ENCODE results near the gene MDK.
"Not testable (repeated sequence)": the region's sequence is repeated elsewhere in the genome, so short reads cannot be mapped to it uniquely, and the experiment has no call there.

MDK gene

DNA sequence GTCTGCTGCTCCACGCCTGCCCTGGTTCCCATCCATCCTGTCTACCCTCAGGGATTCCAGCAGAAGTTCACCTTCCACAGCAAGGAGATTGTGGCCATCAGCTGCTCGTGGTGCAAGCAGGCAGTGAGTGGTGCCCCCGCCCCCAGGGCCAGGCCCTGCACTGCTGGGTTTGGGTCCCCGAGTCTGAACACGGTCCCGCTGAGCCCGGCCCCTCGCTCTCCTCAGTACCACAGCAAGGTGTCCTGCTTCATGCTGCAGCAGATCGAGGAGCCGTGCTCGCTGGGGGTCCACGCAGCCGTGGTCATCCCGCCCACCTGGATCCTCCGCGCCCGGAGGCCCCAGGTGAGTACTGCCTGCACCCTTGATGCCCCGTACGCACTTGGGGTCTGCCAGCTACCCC lies 10.2 kb upstream of the MDK start:
- not testable (repeated sequence) for H3K27me3 ChIP-seq (ENCODE audit: control insufficient read depth in 1 of 2, insufficient read depth in 2 of 2, low read length in 2 of 2); H3K27ac ChIP-seq (ENCODE audit: low read depth, low read length); H3K9me3 ChIP-seq (ENCODE audit: low read length); H3K9ac ChIP-seq (ENCODE audit: low read length); H3K4me3 ChIP-seq (ENCODE audit: low read depth in 1 of 2, low read length in 2 of 2); H3K4me1 ChIP-seq (ENCODE audit: insufficient read depth, low read length)
- peaks cover 39% of the 10 kb centered on the region for H3K36me3 ChIP-seq (ENCODE audit: insufficient read depth, low read length)

DNA sequence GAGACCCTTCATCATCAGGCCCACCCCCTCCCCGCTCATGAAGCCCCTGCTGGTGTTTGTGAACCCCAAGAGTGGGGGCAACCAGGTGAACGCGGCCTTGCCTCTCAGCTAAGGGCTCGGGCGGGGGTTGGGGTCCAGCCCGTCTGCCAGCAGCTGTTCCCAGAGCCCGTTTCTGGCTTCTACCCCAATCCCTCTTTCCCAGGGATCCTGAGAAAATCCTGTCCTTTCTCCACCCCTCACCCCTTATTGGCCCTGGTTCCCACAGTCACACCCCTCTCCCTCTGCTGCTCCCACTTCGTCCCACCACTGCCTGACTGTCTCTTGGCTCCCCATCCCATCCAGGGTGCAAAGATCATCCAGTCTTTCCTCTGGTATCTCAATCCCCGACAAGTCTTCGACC lies 9.4 kb upstream of the MDK start:
- no peak overlapping the region for H3K27ac ChIP-seq (ENCODE audit: low read depth, low read length)
- H3K4me3 ChIP-seq (ENCODE audit: low read depth in 1 of 2, low read length in 2 of 2) = no peak overlapping the region
- peaks cover 39% of the 10 kb centered on the region for H3K36me3 ChIP-seq (ENCODE audit: insufficient read depth, low read length)
- H3K4me1 ChIP-seq (ENCODE audit: insufficient read depth, low read length) = no peaks in the 10 kb centered on the region
- H3K9ac ChIP-seq (ENCODE audit: low read length) = no peak overlapping the region
- H3K27me3 ChIP-seq (ENCODE audit: control insufficient read depth in 1 of 2, insufficient read depth in 2 of 2, low read length in 2 of 2) = no peaks in the 10 kb centered on the region
- no peaks in the 10 kb centered on the region for H3K9me3 ChIP-seq (ENCODE audit: low read length)

DNA sequence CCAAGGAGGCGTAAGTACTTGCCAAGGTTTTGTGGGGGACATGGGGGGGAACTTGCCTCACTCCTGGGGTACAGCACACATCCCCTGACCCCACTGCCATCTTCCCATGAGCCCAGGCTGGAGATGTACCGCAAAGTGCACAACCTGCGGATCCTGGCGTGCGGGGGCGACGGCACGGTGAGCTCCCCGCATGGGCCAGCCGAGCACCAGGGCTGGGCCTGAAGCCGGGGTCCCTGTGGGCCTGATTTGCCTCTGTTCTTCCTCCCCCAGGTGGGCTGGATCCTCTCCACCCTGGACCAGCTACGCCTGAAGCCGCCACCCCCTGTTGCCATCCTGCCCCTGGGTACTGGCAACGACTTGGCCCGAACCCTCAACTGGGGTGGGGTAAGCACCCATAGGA lies 9.0 kb upstream of the MDK start:
- not testable (repeated sequence) for H3K4me3 ChIP-seq (ENCODE audit: low read depth in 1 of 2, low read length in 2 of 2); H3K27me3 ChIP-seq (ENCODE audit: control insufficient read depth in 1 of 2, insufficient read depth in 2 of 2, low read length in 2 of 2); H3K9ac ChIP-seq (ENCODE audit: low read length); H3K4me1 ChIP-seq (ENCODE audit: insufficient read depth, low read length); H3K9me3 ChIP-seq (ENCODE audit: low read length); H3K27ac ChIP-seq (ENCODE audit: low read depth, low read length)
- H3K36me3 ChIP-seq (ENCODE audit: insufficient read depth, low read length) = peaks cover 44% of the 10 kb centered on the region

- Histone ChIP-seq H3K4me1 (ENCODE audit: insufficient read depth, low read length) (no peaks in the 10 kb centered on the region), H3K27ac (ENCODE audit: low read depth, low read length) (no peak overlapping the region), H3K9me3 (ENCODE audit: low read length) (no peaks in the 10 kb centered on the region), H3K4me3 (ENCODE audit: low read depth in 1 of 2, low read length in 2 of 2) (no peak overlapping the region), H3K9ac (ENCODE audit: low read length) (no peak overlapping the region), H3K27me3 (ENCODE audit: control insufficient read depth in 1 of 2, insufficient read depth in 2 of 2, low read length in 2 of 2) (no peaks in the 10 kb centered on the region), H3K36me3 (ENCODE audit: insufficient read depth, low read length) (peaks cover 36% of the 10 kb centered on the region)
Measured at GRCh38 chr11:46373787-46374740, 7.4 kb upstream of the MDK start.

DNA sequence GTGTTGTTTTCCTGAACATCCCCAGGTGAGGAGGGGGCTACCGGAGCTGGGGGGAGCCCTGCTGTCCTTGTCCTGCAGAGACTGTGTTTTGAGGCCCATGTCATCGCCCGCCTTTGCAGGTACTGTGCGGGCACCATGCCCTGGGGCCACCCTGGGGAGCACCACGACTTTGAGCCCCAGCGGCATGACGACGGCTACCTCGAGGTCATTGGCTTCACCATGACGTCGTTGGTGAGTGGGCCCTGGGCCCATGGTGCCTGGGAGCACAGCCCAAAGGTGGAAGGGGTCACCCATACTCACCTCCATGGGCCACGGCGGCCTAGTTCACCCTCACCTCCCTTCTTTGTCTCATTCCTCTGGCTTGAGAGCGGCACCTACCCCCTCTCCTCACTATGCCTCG lies 6.7 kb upstream of the MDK start:
- H3K9ac ChIP-seq (ENCODE audit: low read length) = no peak overlapping the region
- H3K4me1 ChIP-seq (ENCODE audit: insufficient read depth, low read length) = no peaks in the 10 kb centered on the region
- no peak overlapping the region for H3K4me3 ChIP-seq (ENCODE audit: low read depth in 1 of 2, low read length in 2 of 2)
- no peak overlapping the region for H3K27ac ChIP-seq (ENCODE audit: low read depth, low read length)
- H3K27me3 ChIP-seq (ENCODE audit: control insufficient read depth in 1 of 2, insufficient read depth in 2 of 2, low read length in 2 of 2) = no peaks in the 10 kb centered on the region
- H3K9me3 ChIP-seq (ENCODE audit: low read length) = no peaks in the 10 kb centered on the region
- H3K36me3 ChIP-seq (ENCODE audit: insufficient read depth, low read length) = peaks cover 36% of the 10 kb centered on the region

DNA sequence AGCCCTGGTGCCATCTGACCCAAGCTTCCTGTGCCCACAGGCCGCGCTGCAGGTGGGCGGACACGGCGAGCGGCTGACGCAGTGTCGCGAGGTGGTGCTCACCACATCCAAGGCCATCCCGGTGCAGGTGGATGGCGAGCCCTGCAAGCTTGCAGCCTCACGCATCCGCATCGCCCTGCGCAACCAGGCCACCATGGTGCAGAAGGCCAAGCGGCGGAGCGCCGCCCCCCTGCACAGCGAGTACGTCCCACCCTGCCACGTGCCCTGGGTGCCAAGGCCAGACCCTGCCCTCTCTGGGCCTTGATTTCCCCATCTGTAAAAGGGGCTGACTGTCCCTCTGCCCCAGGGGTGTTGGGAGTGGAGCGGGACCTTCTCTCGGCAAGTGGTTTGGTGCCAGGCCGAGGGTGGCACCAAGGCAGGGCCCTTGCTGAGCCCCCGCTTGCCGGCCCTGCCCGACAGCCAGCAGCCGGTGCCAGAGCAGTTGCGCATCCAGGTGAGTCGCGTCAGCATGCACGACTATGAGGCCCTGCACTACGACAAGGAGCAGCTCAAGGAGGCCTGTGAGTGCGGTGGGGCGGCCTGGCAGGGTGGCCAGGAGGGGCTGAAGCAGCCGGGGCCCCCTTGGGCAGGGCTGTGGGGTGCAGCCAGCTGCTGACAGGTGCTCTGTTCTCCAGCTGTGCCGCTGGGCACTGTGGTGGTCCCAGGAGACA lies 5.9 kb upstream of the MDK start:
- Histone ChIP-seq H3K4me3 (ENCODE audit: low read depth in 1 of 2, low read length in 2 of 2) (no peak overlapping the region), H3K36me3 (ENCODE audit: insufficient read depth, low read length) (peaks cover 36% of the 10 kb centered on the region)

GRCh38 chr11:46376258-46377050 lies 5.0 kb upstream of the MDK start:
- no peaks in the 10 kb centered on the region for H3K4me1 ChIP-seq (ENCODE audit: insufficient read depth, low read length)
- H3K9me3 ChIP-seq (ENCODE audit: low read length) = no peaks in the 10 kb centered on the region
- no peak overlapping the region for H3K9ac ChIP-seq (ENCODE audit: low read length)
- H3K27ac ChIP-seq (ENCODE audit: low read depth, low read length) = no peak overlapping the region
- H3K27me3 ChIP-seq (ENCODE audit: control insufficient read depth in 1 of 2, insufficient read depth in 2 of 2, low read length in 2 of 2) = no peaks in the 10 kb centered on the region
- H3K4me3 ChIP-seq (ENCODE audit: low read depth in 1 of 2, low read length in 2 of 2) = no peak overlapping the region
- H3K36me3 ChIP-seq (ENCODE audit: insufficient read depth, low read length) = peaks cover 36% of the 10 kb centered on the region

More for the DNA sequence above, 5.9 kb upstream of the MDK start:
- no peak overlapping the region for H3K27ac ChIP-seq (ENCODE audit: low read depth, low read length)
- no peak overlapping the region for H3K9ac ChIP-seq (ENCODE audit: low read length)
- no peaks in the 10 kb centered on the region for H3K4me1 ChIP-seq (ENCODE audit: insufficient read depth, low read length)
- H3K9me3 ChIP-seq (ENCODE audit: low read length) = no peaks in the 10 kb centered on the region
- H3K27me3 ChIP-seq (ENCODE audit: control insufficient read depth in 1 of 2, insufficient read depth in 2 of 2, low read length in 2 of 2) = no peaks in the 10 kb centered on the region

DNA sequence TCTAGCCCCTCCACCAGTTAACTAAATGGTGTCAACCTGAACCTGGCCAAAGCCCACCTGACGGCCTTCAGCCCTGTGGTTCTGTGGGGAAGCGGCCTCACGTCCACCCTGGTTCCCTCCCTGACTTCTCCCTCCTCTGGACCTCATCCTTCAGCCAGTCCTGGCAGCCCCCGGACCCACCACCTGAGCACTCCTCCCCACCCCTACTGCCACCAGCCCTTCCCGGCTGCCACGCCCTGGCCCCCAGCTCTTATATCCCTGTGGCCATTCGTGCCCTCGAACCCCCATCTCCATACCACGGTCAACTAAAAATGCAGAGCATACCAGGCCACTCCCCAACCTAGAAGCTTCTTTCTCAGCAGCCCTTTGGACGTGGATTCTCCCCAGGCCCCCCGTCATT lies 4.2 kb upstream of the MDK start:
- Histone ChIP-seq H3K4me1 (ENCODE audit: insufficient read depth, low read length) (peaks cover under 1% of the 10 kb centered on the region), H3K27me3 (ENCODE audit: control insufficient read depth in 1 of 2, insufficient read depth in 2 of 2, low read length in 2 of 2) (peaks cover 0 to 5% of the 10 kb centered on the region in 2 donors), H3K36me3 (ENCODE audit: insufficient read depth, low read length) (peaks cover 31% of the 10 kb centered on the region), H3K27ac (ENCODE audit: low read depth, low read length) (no peak overlapping the region), H3K4me3 (ENCODE audit: low read depth in 1 of 2, low read length in 2 of 2) (no peak overlapping the region), H3K9ac (ENCODE audit: low read length) (no peak overlapping the region), H3K9me3 (ENCODE audit: low read length) (no peaks in the 10 kb centered on the region)

DNA sequence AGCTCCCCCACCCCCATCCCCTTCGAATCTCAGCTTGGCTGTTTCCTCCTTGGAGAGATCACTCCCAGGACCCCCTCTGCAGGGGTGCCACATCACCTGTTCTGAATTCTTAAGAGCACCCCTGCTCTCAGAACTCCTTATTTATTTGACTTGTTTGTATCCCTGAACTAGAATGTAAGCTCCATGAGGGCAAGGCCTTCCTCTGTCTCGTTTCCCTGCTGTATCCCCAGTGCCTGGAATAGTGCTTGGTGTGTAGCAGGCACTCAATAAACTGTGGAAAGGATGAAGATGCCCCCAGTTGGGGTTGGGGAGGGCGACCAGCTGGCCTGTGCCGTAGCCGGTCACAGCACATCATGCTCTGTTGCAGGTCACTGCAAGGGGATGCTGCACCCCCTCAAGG lies 3.6 kb upstream of the MDK start:
- Histone ChIP-seq H3K36me3 (ENCODE audit: insufficient read depth, low read length) (peaks cover 27% of the 10 kb centered on the region), H3K9me3 (ENCODE audit: low read length) (no peaks in the 10 kb centered on the region), H3K27me3 (ENCODE audit: control insufficient read depth in 1 of 2, insufficient read depth in 2 of 2, low read length in 2 of 2) (peaks cover 0 to 11% of the 10 kb centered on the region in 2 donors), H3K4me1 (ENCODE audit: insufficient read depth, low read length) (peaks cover 6% of the 10 kb centered on the region), H3K9ac (ENCODE audit: low read length) (no peak overlapping the region), H3K27ac (ENCODE audit: low read depth, low read length) (no peak overlapping the region), H3K4me3 (ENCODE audit: low read depth in 1 of 2, low read length in 2 of 2) (no peak overlapping the region)

- H3K27ac ChIP-seq (ENCODE audit: low read depth, low read length) = no peak overlapping the region
- H3K9me3 ChIP-seq (ENCODE audit: low read length) = no peaks in the 10 kb centered on the region
- no peak overlapping the region for H3K4me3 ChIP-seq (ENCODE audit: low read depth in 1 of 2, low read length in 2 of 2)
- peaks cover 27% of the 10 kb centered on the region for H3K36me3 ChIP-seq (ENCODE audit: insufficient read depth, low read length)
- H3K9ac ChIP-seq (ENCODE audit: low read length) = no peak overlapping the region
- H3K27me3 ChIP-seq (ENCODE audit: control insufficient read depth in 1 of 2, insufficient read depth in 2 of 2, low read length in 2 of 2) = peaks cover 0 to 16% of the 10 kb centered on the region in 2 donors
- H3K4me1 ChIP-seq (ENCODE audit: insufficient read depth, low read length) = peaks cover 8% of the 10 kb centered on the region
Measured at GRCh38 chr11:46378296-46378695, 3.2 kb upstream of the MDK start.

- Histone ChIP-seq H3K36me3 (ENCODE audit: insufficient read depth, low read length) (peaks cover 23% of the 10 kb centered on the region), H3K9ac (ENCODE audit: low read length) (no peak overlapping the region), H3K27me3 (ENCODE audit: control insufficient read depth in 1 of 2, insufficient read depth in 2 of 2, low read length in 2 of 2) (peaks cover 0 to 22% of the 10 kb centered on the region in 2 donors), H3K4me1 (ENCODE audit: insufficient read depth, low read length) (peaks cover 8% of the 10 kb centered on the region), H3K9me3 (ENCODE audit: low read length) (no peaks in the 10 kb centered on the region), H3K27ac (ENCODE audit: low read depth, low read length) (no peak overlapping the region), H3K4me3 (ENCODE audit: low read depth in 1 of 2, low read length in 2 of 2) (no peak overlapping the region)
Measured at GRCh38 chr11:46378811-46379481, 2.5 kb upstream of the MDK start.

Measured in muscle layer of colon (tissue), 2 donors.